AG04450 (cell line): Measurements from ENCODE around the gene UBL5. TPM values are rescaled to one million over a fixed set of nuclear protein-coding genes. Genes with fewer than 3 reads are reported as not detected.

Source experiments
- CTCF ChIA-PET: fragments of 300-600, 350-600 bp; formaldehyde crosslinking; extraction: SDS; loops from one replicate; lab custom pipeline; 2022; ENCODE audit warnings: antibody characterized with exemption, inconsistent platforms; lab: Charles Lee
- POLR2A ChIA-PET: fragments of 350-600 bp; formaldehyde crosslinking; extraction: SDS; loops from one replicate; lab custom pipeline; 2021; ENCODE audit warnings: antibody characterized with exemption, inconsistent platforms; lab: Yijun Ruan, JAX
- DNase-seq: peaks from one replicate; pipeline ENCODE4 v3.0.0-alpha.2; 2011; ENCODE audit warnings: low read depth, low spot score
- H3K27ac ChIP-seq: one replicate; pipeline ENCODE4 v1.5.1; 2012; ENCODE audit warnings: low read depth, low read length, control low read depth
- H3K27me3 ChIP-seq: one replicate; pipeline ENCODE4 v1.6.0; 2012; ENCODE audit warnings: low read length; ENCODE audit not compliant: control insufficient read depth, insufficient read depth
- H3K4me3 ChIP-seq: 2 replicates; pipeline ENCODE4 v1.5.1; 2011; ENCODE audit warnings: mild to moderate bottlenecking, low read depth, low read length, control low read depth
- H3K9me3 ChIP-seq: 2 replicates; pipeline ENCODE4 v1.5.1; 2012; ENCODE audit warnings: low read length; ENCODE audit not compliant: control insufficient read depth, insufficient read depth
- CTCF ChIP-seq: IDR thresholded peaks from 2 replicates; pipeline ENCODE4 v1.5.1; 2011; ENCODE audit warnings: low read depth, low read length, control low read depth, inconsistent platforms
- polyA plus RNA-seq: library from polyadenylated mRNA; depleted of rRNA; stranded (reverse); fragments of >200 nt; gene quantifications from 2 replicates; pipeline ENCODE4 v1.2.3, GENCODE V29; 2011

UBL5 gene
- polyA plus RNA-seq, 1 experiment = 734 TPM

DNA sequence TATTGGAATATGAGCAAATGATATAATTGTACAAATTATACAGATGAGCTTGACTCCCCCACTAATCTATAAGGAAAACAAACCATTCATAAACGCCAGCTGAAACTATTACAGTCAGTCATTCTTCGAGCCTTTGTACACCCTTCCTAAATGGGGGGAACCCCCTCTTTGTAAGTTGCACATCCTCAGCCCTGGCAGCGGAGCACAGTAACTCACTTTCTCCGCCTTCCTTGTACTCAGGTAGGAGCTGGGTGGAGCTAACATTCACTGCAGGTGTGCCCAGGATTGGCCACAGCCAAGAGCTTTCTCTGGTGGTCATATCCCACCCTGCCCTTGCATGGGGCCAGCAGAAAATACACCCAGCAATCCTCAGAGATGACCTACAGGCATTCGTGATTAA is 36.0 kb downstream of the UBL5 start:
- DNase-seq = no peak
- no peak for TF ChIP-seq CTCF
- Histone ChIP-seq H3K27me3 (no peaks in the 10 kb centered on the region), H3K27ac (no peak overlapping the region), H3K9me3 (no peaks in the 10 kb centered on the region), H3K4me3 (no peak overlapping the region)
- ChIA-PET CTCF (interaction anchor here (0.9 kb wide), 1 partner anchor 16 kb away, joined by 3 read pairs; no protein-coding TSS in a partner anchor), POLR2A (no interaction called here)

- no peaks in the 10 kb centered on the region for H3K9me3 ChIP-seq
- no peak overlapping the region for H3K27ac ChIP-seq
- H3K27me3 ChIP-seq = no peaks in the 10 kb centered on the region
- H3K4me3 ChIP-seq = no peak overlapping the region
- ChIA-PET POLR2A (no interaction called here), CTCF (interaction anchor here (0.6 kb wide), 1 partner anchor 45 kb away, joined by 3 read pairs; no protein-coding TSS in a partner anchor)
- DNase-seq = no peak
- no peak for TF ChIP-seq CTCF
Observed at GRCh38 chr19:9865732-9866501, 38.2 kb downstream of the UBL5 start.

DNA sequence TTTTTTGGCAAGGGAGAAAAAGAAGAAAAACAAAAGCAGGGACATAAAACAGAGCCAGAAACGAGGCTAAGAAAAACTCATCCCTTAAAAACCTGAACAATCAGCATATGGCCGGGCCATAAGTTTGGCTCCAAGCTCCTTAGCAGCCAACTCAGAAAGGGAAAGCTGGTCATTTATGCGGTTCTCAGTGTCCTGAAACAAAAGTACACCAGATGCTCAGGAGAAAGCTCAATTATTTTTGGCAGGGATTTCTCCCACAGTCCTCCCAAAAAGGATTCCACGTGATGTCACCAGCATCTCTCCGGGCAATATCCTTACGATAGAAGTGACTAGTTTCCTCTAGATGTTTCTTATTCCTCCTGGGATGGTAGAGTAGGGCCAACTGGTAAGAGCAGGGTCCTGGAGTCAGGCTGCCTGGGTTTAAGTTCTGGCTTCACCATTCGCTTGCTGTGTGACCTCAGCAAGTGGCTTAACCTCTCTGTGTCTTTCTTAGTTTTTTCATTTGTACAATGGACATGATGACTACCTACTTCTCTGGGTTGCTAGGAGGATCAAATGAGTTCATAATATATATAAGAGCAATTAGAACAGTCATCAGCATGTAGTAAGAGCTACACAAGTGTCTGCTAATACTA is 41.4 kb downstream of the UBL5 start:
- no peak for DNase-seq
- no peak for TF ChIP-seq CTCF
- H3K9me3 ChIP-seq = no peaks in the 10 kb centered on the region
- H3K27me3 ChIP-seq = no peaks in the 10 kb centered on the region
- no peak overlapping the region for H3K27ac ChIP-seq
- CTCF ChIA-PET = interaction anchor here (0.8 to 1.6 kb wide), 2 partner anchors 9 to 22 kb away, joined by 4 read pairs; no protein-coding TSS in a partner anchor
- no peak overlapping the region for H3K4me3 ChIP-seq
- POLR2A ChIA-PET = no interaction called here

GRCh38 chr19:9871626-9872338 is 44.1 kb downstream of the UBL5 start:
- no peak overlapping the region for H3K27ac ChIP-seq
- ChIA-PET CTCF (no interaction called here), POLR2A (no interaction called here)
- H3K4me3 ChIP-seq = no peak overlapping the region
- H3K27me3 ChIP-seq = no peaks in the 10 kb centered on the region
- no peak for TF ChIP-seq CTCF
- no peak for DNase-seq
- H3K9me3 ChIP-seq = no peaks in the 10 kb centered on the region; the same call in 1 of the 2 replicates
